Uterus (tissue), 4 donors: ENCODE data around the gene CTRB2. TPM values are rescaled to one million over a fixed set of nuclear protein-coding genes. Genes with fewer than 3 reads are reported as not detected.

Source experiments
- DNase-seq, 2 donors: peaks; one replicate each; pipeline ENCODE4 v3.0.0-alpha.2; 2019 to 2020
- H3K27ac ChIP-seq, 2 donors: fragments of 200-600 bp; sonication (generic); 1 replicate in 1 of 2; 2 replicates in 1 of 2; pipeline ENCODE4 v1.5.1; 2016 to 2018
- H3K27me3 ChIP-seq, 2 donors: fragments of 200-600 bp; sonication (generic); one replicate each; pipeline ENCODE4 v1.5.1; 2018 to 2019; ENCODE audit warnings: control low read depth in 1 of 2
- H3K36me3 ChIP-seq, 2 donors: fragments of 200-600 bp; sonication (generic); one replicate each; pipeline ENCODE4 v1.5.1; 2019; ENCODE audit warnings: control low read depth in 1 of 2
- H3K4me1 ChIP-seq, 2 donors: fragments of 200-600 bp; sonication (generic); one replicate each; pipeline ENCODE4 v1.5.1; 2018 to 2019; ENCODE audit warnings: control low read depth in 1 of 2
- H3K4me3 ChIP-seq, 2 donors: fragments of 200-600 bp; sonication (generic); 1 replicate in 1 of 2; 2 replicates in 1 of 2; pipeline ENCODE4 v1.5.1; 2018 to 2019; ENCODE audit warnings: mild to moderate bottlenecking in 1 of 2
- H3K9me3 ChIP-seq, 2 donors: fragments of 200-600 bp; sonication (generic); one replicate each; pipeline ENCODE4 v1.5.1; 2019; ENCODE audit warnings: control low read depth in 1 of 2
- POLR2A ChIP-seq, 2 donors: fragments of 450-650 bp; IDR thresholded peaks; one replicate each; pipeline ENCODE4 v1.6.1; 2016; ENCODE audit warnings: antibody characterized with exemption in 2 of 2, mild to moderate bottlenecking in 1 of 2, moderate library complexity in 1 of 2
- intact Hi-C: fragments of 100-400 bp; cut with DNase I; formaldehyde crosslinking; loops from one replicate; pipeline ENCODE4 v1.15.1; 2023; ENCODE audit warnings: low total_unique reads
- total RNA-seq, 4 donors: library from RNA; depleted of rRNA in 3 of 4; stranded (reverse); fragments of >200 nt in 3 of 4; gene quantifications; one replicate each; pipeline versions ENCODE4 v1.1.0 to v1.2.4, GENCODE V29; 2014 to 2023
- TF ChIP-seq, protein P1 (sequence below), 4 experiments: fragments of 200-600 bp in 2 of 4; fragments of 450-650 bp in 2 of 4; sonication (generic) in 2 of 4; IDR thresholded peaks; one replicate each; pipeline ENCODE4 v1.5.1; 2016 to 2019; ENCODE audit warnings: antibody characterized with exemption in 4 of 4, mild to moderate bottlenecking in 2 of 4, moderate library complexity in 1 of 4
- donor health status: DM: yes; HTN: yes; CAD: no.

Gene CTRB2
- total RNA-seq, 4 donors from 2014 or later = not detected

DNA sequence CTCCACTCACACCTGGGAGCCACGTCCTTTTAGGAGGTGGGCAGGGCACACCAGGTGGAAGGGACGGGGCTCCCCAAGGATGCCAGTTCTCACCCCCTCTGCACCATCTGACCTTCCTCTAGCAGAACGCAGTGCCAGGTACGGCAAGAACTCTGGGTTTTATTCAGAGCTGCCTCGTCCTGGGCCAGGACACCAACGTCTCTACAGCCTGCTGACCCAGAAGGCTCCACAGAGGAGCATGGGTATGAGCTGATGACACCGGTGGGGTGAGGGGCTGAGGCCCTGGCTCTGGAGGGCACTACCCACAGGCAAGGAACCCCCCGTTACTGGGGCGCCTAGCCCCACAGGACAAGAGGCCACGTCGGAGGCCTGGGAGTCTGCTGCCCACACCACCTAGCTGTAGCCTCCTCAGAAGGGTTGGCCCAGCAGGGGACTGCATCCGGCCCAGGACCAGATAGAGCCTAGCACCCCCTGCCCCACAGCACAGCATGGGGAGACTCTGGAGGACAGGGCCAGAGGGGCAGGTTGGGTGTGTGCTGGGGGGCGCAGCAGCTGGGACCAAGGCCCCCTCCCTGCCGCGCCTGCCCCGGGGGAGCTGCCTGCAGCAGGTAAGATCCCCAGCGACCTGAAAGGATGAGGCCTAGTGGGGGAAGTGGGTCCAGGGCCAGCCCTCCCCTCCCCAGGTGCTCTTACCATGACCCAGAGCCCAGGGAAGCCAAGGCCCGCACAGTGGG lies 30.6 kb upstream of the CTRB2 start:
- Histone ChIP-seq H3K27ac (peak overlapping the region; percentile 83 to 92), H3K4me3 (no peak overlapping the region), H3K9me3 (no peaks in the 10 kb centered on the region), H3K36me3 (no peaks in the 10 kb centered on the region), H3K4me1 (peaks cover 12 to 41% of the 10 kb centered on the region in 2 donors), H3K27me3 (no peaks in the 10 kb centered on the region)
- DNase-seq = peak; percentile 22 to 26
- intact Hi-C loops = loop anchor here (5.0 kb wide), 1 partner anchor 150 kb away; no protein-coding TSS in a partner anchor
- TF ChIP-seq, protein P1, sequence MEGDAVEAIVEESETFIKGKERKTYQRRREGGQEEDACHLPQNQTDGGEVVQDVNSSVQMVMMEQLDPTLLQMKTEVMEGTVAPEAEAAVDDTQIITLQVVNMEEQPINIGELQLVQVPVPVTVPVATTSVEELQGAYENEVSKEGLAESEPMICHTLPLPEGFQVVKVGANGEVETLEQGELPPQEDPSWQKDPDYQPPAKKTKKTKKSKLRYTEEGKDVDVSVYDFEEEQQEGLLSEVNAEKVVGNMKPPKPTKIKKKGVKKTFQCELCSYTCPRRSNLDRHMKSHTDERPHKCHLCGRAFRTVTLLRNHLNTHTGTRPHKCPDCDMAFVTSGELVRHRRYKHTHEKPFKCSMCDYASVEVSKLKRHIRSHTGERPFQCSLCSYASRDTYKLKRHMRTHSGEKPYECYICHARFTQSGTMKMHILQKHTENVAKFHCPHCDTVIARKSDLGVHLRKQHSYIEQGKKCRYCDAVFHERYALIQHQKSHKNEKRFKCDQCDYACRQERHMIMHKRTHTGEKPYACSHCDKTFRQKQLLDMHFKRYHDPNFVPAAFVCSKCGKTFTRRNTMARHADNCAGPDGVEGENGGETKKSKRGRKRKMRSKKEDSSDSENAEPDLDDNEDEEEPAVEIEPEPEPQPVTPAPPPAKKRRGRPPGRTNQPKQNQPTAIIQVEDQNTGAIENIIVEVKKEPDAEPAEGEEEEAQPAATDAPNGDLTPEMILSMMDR (IDR thresholded peaks at IDR 0.05) = no peak
- TF ChIP-seq POLR2A (IDR thresholded peaks at IDR 0.05) = no peak

GRCh38 chr16:75236736-75237397 lies 29.9 kb upstream of the CTRB2 start:
- Histone ChIP-seq H3K27me3 (no peaks in the 10 kb centered on the region), H3K27ac (peak overlapping the region in 1 of 2 donors; percentile 83), H3K4me3 (no peak overlapping the region), H3K36me3 (no peaks in the 10 kb centered on the region), H3K9me3 (no peaks in the 10 kb centered on the region), H3K4me1 (peaks cover 12 to 41% of the 10 kb centered on the region in 2 donors)
- TF ChIP-seq POLR2A (IDR thresholded peaks at IDR 0.05) = no peak
- TF ChIP-seq, protein P1 (IDR thresholded peaks at IDR 0.05) = no peak
- DNase-seq = peak in 1 of 2 donors; percentile 24
- intact Hi-C loops = loop anchor here (5.0 kb wide), 1 partner anchor 150 kb away; no protein-coding TSS in a partner anchor

GRCh38 chr16:75236232-75236631 lies 29.3 kb upstream of the CTRB2 start:
- intact Hi-C loops = loop anchor here (5.0 kb wide), 1 partner anchor 151 kb away; no protein-coding TSS in a partner anchor
- Histone ChIP-seq H3K36me3 (no peaks in the 10 kb centered on the region), H3K4me3 (no peak overlapping the region), H3K27me3 (no peaks in the 10 kb centered on the region), H3K27ac (no peak overlapping the region), H3K9me3 (no peaks in the 10 kb centered on the region), H3K4me1 (peaks cover 12 to 41% of the 10 kb centered on the region in 2 donors)
- DNase-seq = no peak
- TF ChIP-seq, protein P1 (IDR thresholded peaks at IDR 0.05) = no peak
- TF ChIP-seq POLR2A (IDR thresholded peaks at IDR 0.05) = no peak

- intact Hi-C loops = loop anchor here (5.0 kb wide), 1 partner anchor 152 kb away; no protein-coding TSS in a partner anchor
- DNase-seq = peak; percentile 18 to 29
- peaks cover 12 to 41% of the 10 kb centered on the region in 2 donors for H3K4me1 ChIP-seq
- no peaks in the 10 kb centered on the region for H3K36me3 ChIP-seq
- no peak overlapping the region for H3K27ac ChIP-seq
- no peak overlapping the region for H3K4me3 ChIP-seq
- H3K27me3 ChIP-seq = no peaks in the 10 kb centered on the region
- H3K9me3 ChIP-seq = no peaks in the 10 kb centered on the region
- no peak for TF ChIP-seq POLR2A (IDR thresholded peaks at IDR 0.05)
- TF ChIP-seq, protein P1 (IDR thresholded peaks at IDR 0.05) = no peak
Measured at GRCh38 chr16:75235721-75236193, 28.8 kb upstream of the CTRB2 start.
